IPS DF 6.9 (cell line): Measurements from ENCODE around the gene DNAJC22.
A peak's percentile ranks its signal among the peaks of the same experiment; 100 is the strongest.

Source experiments
- DNase-seq: peaks from one replicate; pipeline ENCODE4 v3.0.0-alpha.2; 2013; ENCODE audit warnings: low read depth, low spot score
- H3K27ac ChIP-seq: one replicate; pipeline ENCODE4 v1.5.1; 2013; ENCODE audit warnings: low read length, control low read depth
- H3K27me3 ChIP-seq: 2 replicates; pipeline ENCODE4 v1.6.1; 2013; ENCODE audit warnings: mild to moderate bottlenecking, low read length; ENCODE audit not compliant: control insufficient read depth, insufficient read depth
- H3K36me3 ChIP-seq: 2 replicates; pipeline ENCODE4 v1.6.1; 2013; ENCODE audit warnings: low read length; ENCODE audit not compliant: control insufficient read depth, insufficient read depth
- H3K4me1 ChIP-seq: 2 replicates; pipeline ENCODE4 v1.6.1; 2013; ENCODE audit warnings: low read length; ENCODE audit not compliant: control insufficient read depth, insufficient read depth
- H3K4me3 ChIP-seq: 2 replicates; pipeline ENCODE4 v1.5.1; 2013; ENCODE audit warnings: mild to moderate bottlenecking, low read length
- H3K9me3 ChIP-seq: 2 replicates; pipeline ENCODE4 v1.6.1; 2013; ENCODE audit warnings: low read length, inconsistent platforms; ENCODE audit not compliant: control insufficient read depth, insufficient read depth
- WGBS: extraction: QIAGEN DNeasy Blood & Tissue Kit; methylation state at CpG from one replicate; pipeline ENCODE4 v1.1.7; 2013; ENCODE audit warnings: mixed read lengths, missing lambda C conversion rate; ENCODE audit not compliant: insufficient read length, insufficient coverage; 5-methylcytosine and 5-hydroxymethylcytosine counted together

Gene DNAJC22

DNA sequence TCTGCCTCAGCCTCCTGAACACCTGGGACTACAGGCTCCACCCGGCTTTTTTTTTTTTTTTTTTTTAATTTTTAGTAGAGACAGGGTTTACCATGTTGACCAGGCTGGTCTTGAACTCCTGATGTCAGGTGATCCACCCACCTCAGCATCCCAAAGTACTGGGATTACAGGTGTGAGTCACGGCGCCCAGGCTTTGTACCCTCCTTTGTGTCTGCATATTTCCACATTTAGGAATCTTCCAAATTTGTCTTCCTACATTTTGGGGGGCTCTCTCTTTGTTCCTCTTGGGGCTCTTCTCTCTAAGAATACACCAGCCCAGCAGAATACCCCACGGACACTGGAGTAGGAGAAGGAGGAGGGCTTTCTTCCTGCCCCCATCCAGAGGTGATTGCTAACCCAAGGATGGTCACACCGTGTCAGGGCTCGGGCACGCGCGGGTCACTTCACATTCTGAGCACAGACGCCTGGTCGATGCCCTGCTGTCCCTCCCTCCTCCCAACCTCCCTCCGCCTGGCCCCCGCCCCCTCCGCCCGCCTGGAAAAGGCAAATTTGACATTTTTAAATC, 2.1 kb upstream of the DNAJC22 start:
- H3K4me3 ChIP-seq: no peak overlapping the region

DNA sequence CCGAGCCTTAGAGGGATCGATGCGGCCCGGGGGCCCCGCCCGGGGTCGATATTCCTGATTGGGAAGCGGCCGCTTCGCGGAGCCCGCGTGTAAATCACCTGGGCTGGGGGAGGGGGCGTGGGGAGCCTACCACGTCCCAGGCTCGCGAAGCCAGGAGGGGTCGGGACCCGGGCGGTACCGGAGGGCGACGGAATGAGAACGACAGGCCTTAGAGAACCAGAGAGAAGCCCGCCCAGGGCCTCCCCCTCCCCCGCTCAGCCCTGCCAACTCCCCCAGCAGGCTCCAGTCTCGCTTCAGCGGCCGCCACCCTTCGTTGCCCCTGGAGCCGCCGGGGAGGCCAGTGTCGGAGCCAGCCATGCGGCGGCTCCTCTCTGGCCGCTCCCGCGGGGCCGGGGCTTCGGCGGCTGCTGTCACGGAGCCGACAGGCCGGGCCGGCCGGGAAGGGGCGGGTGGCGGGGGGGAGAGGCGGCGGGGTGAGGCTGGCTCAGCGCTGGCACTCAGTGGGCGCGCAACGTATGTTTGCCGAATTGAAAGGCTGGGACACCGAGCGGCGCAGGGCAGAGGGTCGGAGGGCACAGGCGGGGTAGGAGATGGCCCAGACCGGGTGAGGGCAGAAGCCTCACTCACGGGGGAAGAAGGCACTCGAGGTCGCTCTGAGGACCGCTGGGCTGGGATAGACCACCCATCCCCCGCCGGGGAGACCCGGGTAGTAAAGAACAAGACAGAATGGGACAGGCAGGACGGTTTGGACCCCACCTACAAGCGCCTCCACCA, 1.4 kb upstream of the DNAJC22 start:
- peaks cover 82% of the 10 kb centered on the region for H3K27me3 ChIP-seq
- peaks cover 9% of the 10 kb centered on the region for H3K4me1 ChIP-seq

More for the DNA sequence above, 2.1 kb upstream of the DNAJC22 start:
- Histone ChIP-seq H3K27ac (no peak overlapping the region), H3K36me3 (no peaks in the 10 kb centered on the region), H3K27me3 (peaks cover 88% of the 10 kb centered on the region), H3K4me1 (peaks cover 9% of the 10 kb centered on the region), H3K9me3 (no peaks in the 10 kb centered on the region)
- no CpG with 5 or more reads among the region's 15 CpGs for WGBS
- DNase-seq: no peak

DNA sequence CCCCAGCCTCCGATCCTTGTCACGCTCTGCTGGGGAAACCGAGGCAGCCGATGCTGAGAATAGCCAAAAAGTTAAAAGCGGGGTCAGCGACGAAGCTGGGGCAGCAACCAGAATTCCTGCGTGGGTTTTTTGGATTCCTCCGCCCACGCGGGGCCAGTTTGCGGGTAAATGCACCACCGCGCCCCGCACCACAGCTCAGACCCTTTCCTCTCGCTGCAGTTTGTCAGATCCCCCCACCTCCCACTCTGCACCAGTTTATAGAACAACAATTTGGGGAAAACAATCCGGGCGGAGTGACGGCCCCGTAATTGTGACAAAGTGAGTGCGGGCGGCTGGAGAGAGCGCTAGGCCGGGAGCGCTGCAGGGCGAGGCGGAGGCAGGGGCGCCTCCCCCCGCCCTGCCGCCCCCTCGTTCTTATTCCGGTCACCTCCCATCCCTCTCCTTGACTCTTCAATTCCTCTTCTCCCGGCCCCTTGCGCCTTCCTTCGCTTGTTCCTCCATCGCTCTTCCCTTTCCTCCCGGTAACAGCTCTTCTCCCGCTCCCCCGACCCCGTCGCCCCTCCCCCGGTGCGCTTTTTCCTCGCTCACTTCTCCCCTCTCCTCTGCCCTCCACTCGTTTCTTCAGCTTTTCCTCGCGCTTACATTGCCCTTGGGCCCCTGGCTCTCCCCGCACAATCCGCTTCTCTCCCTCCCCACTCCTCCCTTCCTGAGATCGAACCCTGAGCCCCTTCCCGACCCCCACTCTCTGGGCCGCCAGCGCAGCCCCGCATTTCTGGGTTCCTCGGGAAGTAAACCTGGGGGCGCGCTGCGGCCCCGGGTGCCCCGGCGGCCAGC, 646 bp upstream of the DNAJC22 start:
- no peaks in the 10 kb centered on the region for H3K9me3 ChIP-seq
- H3K27ac ChIP-seq: no peak overlapping the region
- peaks cover 74% of the 10 kb centered on the region for H3K27me3 ChIP-seq
- H3K36me3 ChIP-seq: no peaks in the 10 kb centered on the region
- no CpG with 5 or more reads among the region's 61 CpGs for WGBS
- H3K4me3 ChIP-seq: peak overlapping the region; percentile 21; the same call in 1 of the 2 replicates
- peaks cover 9% of the 10 kb centered on the region for H3K4me1 ChIP-seq
- no peak for DNase-seq

More for the DNA sequence above, 1.4 kb upstream of the DNAJC22 start:
- Histone ChIP-seq H3K36me3 (no peaks in the 10 kb centered on the region), H3K27ac (no peak overlapping the region), H3K4me3 (no peak overlapping the region; the same call in 1 of the 2 replicates), H3K9me3 (no peaks in the 10 kb centered on the region)
- no CpG with 5 or more reads among the region's 70 CpGs for WGBS
- DNase-seq: no peak

DNA sequence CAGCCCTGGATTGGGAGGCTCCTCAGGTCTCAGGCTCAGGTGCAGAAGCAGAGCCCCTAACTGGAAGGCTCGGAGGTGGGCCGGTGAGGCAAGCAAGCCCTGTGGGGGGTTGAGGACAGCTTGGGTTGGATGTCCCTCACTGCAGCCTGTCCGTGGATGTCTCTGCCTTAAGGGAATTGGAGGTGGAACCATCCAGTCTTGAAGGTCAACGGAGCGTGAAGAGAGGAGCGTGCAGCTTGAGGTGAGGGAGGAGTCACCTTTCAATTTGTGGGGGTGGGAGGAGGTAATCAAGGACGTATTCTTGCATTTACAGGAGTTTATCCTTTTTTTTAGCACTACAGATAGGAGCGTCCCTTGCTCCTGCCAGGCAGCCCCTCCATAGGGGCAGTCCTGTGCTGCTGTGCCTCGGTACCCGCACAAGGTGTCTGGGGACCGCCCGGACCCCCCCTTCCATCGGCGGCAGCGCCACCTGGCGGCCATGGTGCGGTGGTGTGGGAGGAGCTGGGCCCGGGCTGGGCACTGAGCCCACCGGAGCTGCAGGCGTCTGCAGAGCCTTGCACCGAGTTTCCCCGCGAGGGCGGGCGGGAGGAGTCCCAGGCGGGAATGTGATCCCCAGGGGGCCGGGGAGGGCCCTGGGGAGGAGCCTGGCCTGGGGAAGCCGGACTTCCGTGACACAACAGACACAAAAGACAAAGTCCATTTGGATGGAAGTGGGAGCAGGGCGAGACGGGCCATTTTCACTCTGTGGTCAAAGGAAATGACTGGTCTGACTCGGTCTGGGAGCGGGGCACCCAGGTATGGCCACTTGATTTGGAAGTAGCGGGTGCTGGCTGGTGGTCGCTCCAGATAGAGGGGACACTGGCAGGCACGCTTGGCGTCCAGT, 864 bp downstream of the DNAJC22 start:
- Histone ChIP-seq H3K9me3 (no peaks in the 10 kb centered on the region), H3K36me3 (no peaks in the 10 kb centered on the region), H3K4me1 (peaks cover 7% of the 10 kb centered on the region), H3K27me3 (peaks cover 66% of the 10 kb centered on the region), H3K27ac (no peak overlapping the region), H3K4me3 (peak overlapping the region; percentile 10; the same call in 1 of the 2 replicates)
- WGBS: no CpG with 5 or more reads among the region's 37 CpGs
- no peak for DNase-seq

DNA sequence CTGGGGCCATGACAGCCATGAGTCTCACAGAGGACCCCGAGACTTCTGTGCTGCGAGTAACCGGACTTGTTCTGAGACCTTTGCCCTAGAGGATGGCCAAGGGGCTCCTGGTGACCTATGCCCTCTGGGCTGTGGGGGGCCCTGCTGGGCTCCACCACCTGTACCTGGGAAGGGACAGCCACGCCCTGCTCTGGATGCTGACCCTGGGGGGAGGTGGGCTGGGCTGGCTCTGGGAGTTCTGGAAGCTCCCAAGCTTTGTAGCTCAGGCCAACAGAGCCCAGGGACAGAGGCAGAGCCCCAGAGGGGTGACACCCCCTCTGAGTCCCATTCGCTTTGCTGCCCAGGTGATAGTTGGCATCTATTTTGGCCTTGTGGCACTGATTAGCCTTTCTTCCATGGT, 2.1 kb downstream of the DNAJC22 start:
- H3K27me3 ChIP-seq: peaks cover 54% of the 10 kb centered on the region
- no peak for DNase-seq
- no peaks in the 10 kb centered on the region for H3K9me3 ChIP-seq
- no CpG with 5 or more reads among the region's 5 CpGs for WGBS
- H3K4me1 ChIP-seq: 0 out of 2 replicates have a peak, but pooled peaks cover 3% of the 10 kb centered on the region
- no peak overlapping the region for H3K27ac ChIP-seq
- H3K4me3 ChIP-seq: no peak overlapping the region
- H3K36me3 ChIP-seq: no peaks in the 10 kb centered on the region

DNA sequence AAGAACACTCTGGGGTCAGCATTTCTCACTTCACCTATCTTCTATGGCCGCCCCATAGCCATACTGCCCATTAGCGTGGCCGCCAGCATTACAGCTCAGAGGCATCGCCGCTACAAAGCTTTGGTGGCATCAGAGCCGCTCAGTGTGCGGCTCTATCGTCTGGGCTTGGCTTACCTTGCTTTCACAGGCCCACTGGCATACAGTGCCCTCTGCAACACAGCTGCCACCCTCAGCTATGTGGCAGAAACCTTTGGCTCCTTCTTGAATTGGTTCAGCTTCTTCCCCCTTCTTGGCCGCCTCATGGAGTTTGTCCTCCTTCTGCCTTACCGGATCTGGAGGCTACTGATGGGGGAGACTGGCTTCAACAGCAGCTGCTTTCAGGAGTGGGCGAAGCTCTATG, 2.6 kb downstream of the DNAJC22 start:
- Histone ChIP-seq H3K9me3 (no peaks in the 10 kb centered on the region), H3K4me1 (0 out of 2 replicates have a peak, but pooled peaks cover 3% of the 10 kb centered on the region), H3K4me3 (no peak overlapping the region), H3K27me3 (peaks cover 50% of the 10 kb centered on the region), H3K36me3 (no peaks in the 10 kb centered on the region), H3K27ac (no peak overlapping the region)
- no peak for DNase-seq
- no CpG with 5 or more reads among the region's 11 CpGs for WGBS

DNA sequence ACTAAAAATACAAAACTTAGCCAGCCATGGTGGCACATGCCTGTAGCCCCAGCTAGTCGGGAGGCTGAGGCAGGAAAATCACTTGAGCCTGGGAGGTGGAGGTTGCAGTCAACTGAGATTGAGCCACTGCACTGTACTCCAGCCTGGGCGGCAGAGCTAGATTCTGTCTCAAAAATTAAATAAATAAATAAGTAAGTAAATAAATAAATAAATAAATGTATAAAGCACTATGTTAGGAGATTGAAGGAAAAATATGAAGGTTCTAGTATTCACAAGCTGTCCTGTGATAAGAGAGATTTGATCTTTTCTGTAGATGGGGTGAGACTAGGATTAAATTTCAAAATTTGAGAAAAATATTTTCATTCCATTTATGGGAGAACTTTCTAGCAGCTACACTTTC, 5.7 kb downstream of the DNAJC22 start:
- no peak for DNase-seq
- Histone ChIP-seq H3K9me3 (no peaks in the 10 kb centered on the region), H3K36me3 (no peaks in the 10 kb centered on the region), H3K27me3 (peaks cover 20% of the 10 kb centered on the region), H3K4me1 (no peaks in the 10 kb centered on the region), H3K4me3 (no peak overlapping the region), H3K27ac (no peak overlapping the region)
- WGBS: no CpG with 5 or more reads among the region's 2 CpGs

DNA sequence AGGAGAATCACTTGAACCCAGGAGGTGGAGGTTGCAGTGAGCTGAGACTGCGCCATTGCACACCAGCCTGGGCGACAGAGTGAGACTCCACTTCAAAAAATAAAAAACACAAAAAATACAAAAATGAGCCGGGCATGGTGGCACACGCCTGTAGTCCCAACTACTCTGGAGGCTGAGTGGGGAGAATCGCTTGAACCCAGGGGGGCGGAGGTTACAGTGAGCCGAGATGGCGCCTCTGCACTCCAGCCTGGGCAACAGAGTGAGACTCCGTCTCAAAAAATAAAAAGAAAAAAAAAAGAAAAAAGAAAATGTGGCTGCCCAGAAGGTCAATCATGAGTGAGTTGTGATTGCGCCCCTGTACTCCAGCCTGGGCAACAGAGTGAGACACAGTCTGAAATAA, 9.2 kb downstream of the DNAJC22 start:
- Histone ChIP-seq H3K4me3 (no peak overlapping the region), H3K27me3 (no peaks in the 10 kb centered on the region), H3K27ac (no peak overlapping the region), H3K36me3 (no peaks in the 10 kb centered on the region), H3K9me3 (no peaks in the 10 kb centered on the region), H3K4me1 (no peaks in the 10 kb centered on the region)
- no peak for DNase-seq
- WGBS: no CpG with 5 or more reads among the region's 10 CpGs

DNA sequence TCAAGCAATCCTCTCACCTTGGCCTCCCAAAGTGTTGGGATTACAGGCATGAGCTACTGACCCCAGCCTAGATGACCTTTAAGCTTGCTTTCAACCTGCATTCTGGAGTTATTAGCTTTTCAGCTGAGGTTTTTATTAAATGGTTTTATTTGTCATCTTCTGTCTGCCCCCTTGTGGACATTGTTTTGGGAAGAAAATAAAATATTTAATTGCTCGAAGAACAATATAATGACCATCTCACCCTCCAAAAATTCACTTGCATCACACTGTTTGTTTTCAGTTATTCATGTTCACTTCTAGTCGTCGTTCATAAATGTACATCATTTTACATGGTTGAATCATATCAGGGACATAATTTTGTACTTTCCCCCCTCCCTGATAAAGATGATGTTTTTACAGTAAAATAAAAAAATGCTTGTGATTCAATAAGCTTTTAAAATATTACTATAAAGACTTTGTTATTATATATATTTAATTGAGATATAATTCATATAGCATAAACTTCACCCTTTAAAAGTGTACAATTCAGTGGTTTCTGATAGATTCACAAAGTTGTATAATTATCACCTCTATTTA, 10.5 kb downstream of the DNAJC22 start:
- no peaks in the 10 kb centered on the region for H3K9me3 ChIP-seq
- H3K4me1 ChIP-seq: no peaks in the 10 kb centered on the region
- H3K36me3 ChIP-seq: no peaks in the 10 kb centered on the region
- H3K27me3 ChIP-seq: no peaks in the 10 kb centered on the region
- H3K4me3 ChIP-seq: no peak overlapping the region
- DNase-seq: no peak
- H3K27ac ChIP-seq: no peak overlapping the region
- no CpG with 5 or more reads among the region's 3 CpGs for whole genome bisulfite sequencing
